Measurements from ENCODE around the gene SPATA6. TPM values are rescaled to one million over a fixed set of nuclear protein-coding genes. Genes with fewer than 3 reads are reported as not detected.

Gene SPATA6
- total and polyA plus RNA-seq, 2 of the 8 experiments (the other 6 are each of a cell fraction or from before 2014, with no cell fraction given): 2.4 to 17.2 TPM

GRCh38 chr1:48356901-48357300 is 115.1 kb downstream of the SPATA6 start:
- Histone ChIP-seq H3K79me1 (ENCODE audit: low read depth, low read length) (no peaks in the 10 kb centered on the region), H3K36me3 (ENCODE audit: control insufficient read depth in 2 of 4, insufficient read depth in 4 of 4, low read length in 3 of 4) (no peaks in the 10 kb centered on the region), H3K23ac (ENCODE audit: insufficient read length) (no peak overlapping the region), H3K4me2 (ENCODE audit: insufficient read depth in 1 of 2, low read depth in 2 of 2, low read length in 2 of 2) (no peak overlapping the region), H2BK12ac (ENCODE audit: low read depth, low read length) (no peak overlapping the region), H3K27me3 (replicated peaks in 1 of 4; ENCODE audit: control insufficient read depth in 3 of 4, extremely low read depth in 1 of 4, insufficient read depth in 3 of 4, low read length in 3 of 4) (no peaks in the 10 kb centered on the region), H3K4ac (replicated peaks; ENCODE audit: insufficient read length, low read depth, low read length) (no peak overlapping the region), H4K91ac (replicated peaks; ENCODE audit: insufficient read length, low read length) (no peak overlapping the region), H3K9ac (replicated peaks in 1 of 4; ENCODE audit: extremely low read depth in 1 of 4, low read depth in 3 of 4, low read length in 3 of 4) (no peak overlapping the region), H2BK20ac (ENCODE audit: low read length) (no peak overlapping the region), H4K8ac (ENCODE audit: extremely low read depth, insufficient read depth, low read length) (no peak overlapping the region), H2BK120ac (replicated peaks; ENCODE audit: low read depth, low read length) (no peak overlapping the region), H2AK5ac (ENCODE audit: low read depth, low read length) (no peak overlapping the region), H4K5ac (ENCODE audit: insufficient read length, low read depth, low read length) (no peak overlapping the region), H3K18ac (ENCODE audit: extremely low read depth, low read length) (no peak overlapping the region), H2BK15ac (ENCODE audit: low read length) (no peak overlapping the region), H3K14ac (ENCODE audit: insufficient read length) (no peak overlapping the region), H3K9me3 (ENCODE audit: insufficient read depth in 2 of 2, low read depth in 1 of 2, low read length in 1 of 2) (no peaks in the 10 kb centered on the region), H4K20me1 (replicated peaks in 1 of 2; ENCODE audit: control insufficient read depth in 1 of 2, insufficient read depth in 2 of 2, low read length in 2 of 2) (no peaks in the 10 kb centered on the region), H2AFZ (ENCODE audit: low read length) (no peak overlapping the region), H3K56ac (replicated peaks; ENCODE audit: insufficient read length, low read depth, low read length) (no peak overlapping the region), H3K79me2 (ENCODE audit: control insufficient read depth in 1 of 2, insufficient read depth in 2 of 2, low read length in 2 of 2) (no peaks in the 10 kb centered on the region), H3K23me2 (ENCODE audit: low read depth, low read length) (no peaks in the 10 kb centered on the region; the same call in 1 of the 2 replicates), H3K4me3 (ENCODE audit: extremely low read depth in 1 of 4, insufficient read depth in 2 of 4, low read depth in 3 of 4, low read length in 4 of 4) (no peak overlapping the region), H2BK5ac (ENCODE audit: low read depth, low read length) (no peak overlapping the region), H3K27ac (ENCODE audit: low read depth, low read length) (no peak overlapping the region), H3K4me1 (replicated peaks in 1 of 4; ENCODE audit: control insufficient read depth in 3 of 4, insufficient read depth in 4 of 4, low read length in 3 of 4) (no peaks in the 10 kb centered on the region)
- no peak for FAIRE-seq
- DNase-seq (ENCODE audit: low read depth in 1 of 2, low spot score in 2 of 2): no peak
- POLR2A ChIA-PET (ENCODE audit: partially characterized antibody): no interaction called here
- TF ChIP-seq NRF1 (IDR thresholded peaks at IDR 0.05; ENCODE audit: low read depth, low read length): no peak
- no peak for TF ChIP-seq GABPA (IDR thresholded peaks at IDR 0.05; ENCODE audit: borderline replicate concordance, insufficient read depth, low read length)
- no peak for TF ChIP-seq KDM5A (IDR thresholded peaks at IDR 0.05; ENCODE audit: low read length)
- CTCF ChIA-PET (ENCODE audit: partially characterized antibody): no interaction called here

Data from H1 (cell line).